Tibial artery (tissue), 4 donors: ENCODE data around the gene PRPF8.
"Not testable (repeated sequence)": the region's sequence is repeated elsewhere in the genome, so short reads cannot be mapped to it uniquely, and the experiment has no call there.

Source experiments
- DNase-seq, 2 donors: peaks; one replicate each; pipeline ENCODE4 v3.0.0-alpha.2; 2019
- H3K27ac ChIP-seq, 2 donors: fragments of 200-600 bp; sonication (generic) in 1 of 2; 1 replicate in 1 of 2; 2 replicates in 1 of 2; pipeline ENCODE4 v1.5.1; 2018 to 2019; ENCODE audit warnings: mild to moderate bottlenecking in 1 of 2
- H3K27me3 ChIP-seq, 2 donors: fragments of 200-600 bp; sonication (generic) in 1 of 2; one replicate each; pipeline versions ENCODE4 v1.5.1 to v1.6.0; 2016 to 2019
- H3K36me3 ChIP-seq, 3 donors: fragments of 200-600 bp; sonication (generic) in 2 of 3; one replicate each; pipeline ENCODE4 v1.5.1; 2016 to 2019; ENCODE audit warnings: mild to moderate bottlenecking in 2 of 3
- H3K4me1 ChIP-seq, 4 donors: fragments of 200-600 bp; sonication (generic) in 2 of 4; 1 replicate in 3 of 4; 2 replicates in 1 of 4; pipeline ENCODE4 v1.5.1; 2016 to 2019
- H3K4me3 ChIP-seq, 2 donors: fragments of 200-600 bp; sonication (generic) in 1 of 2; 1 replicate in 1 of 2; 2 replicates in 1 of 2; pipeline ENCODE4 v1.5.1; 2018 to 2019; ENCODE audit warnings: mild to moderate bottlenecking in 2 of 2
- H3K9me3 ChIP-seq, 3 donors: fragments of 200-600 bp; sonication (generic) in 1 of 3; one replicate each; pipeline ENCODE4 v1.5.1; 2016 to 2019
- CTCF ChIP-seq, 2 experiments: fragments of 200-600 bp in 1 of 2; fragments of 450-650 bp in 1 of 2; IDR thresholded peaks; one replicate each; pipeline ENCODE4 v1.5.1; 2017 to 2019; ENCODE audit warnings: antibody characterized with exemption in 2 of 2, mild to moderate bottlenecking in 1 of 2, moderate library complexity in 1 of 2
- intact Hi-C: fragments of 100-400 bp; cut with DNase I; formaldehyde crosslinking; loops from one replicate; pipeline ENCODE4 v1.15.0; 2023; ENCODE audit warnings: low total_unique reads

PRPF8 gene

GRCh38 chr17:1707107-1707506, 22.4 kb upstream of the PRPF8 start:
- Histone ChIP-seq H3K4me1 (peaks cover 0 to 27% (median 24%) of the 10 kb centered on the region in 4 donors), H3K36me3 (peaks cover 0 to 20% (median 12%) of the 10 kb centered on the region in 3 donors), H3K27me3 (no peaks in the 10 kb centered on the region), H3K27ac (no peak overlapping the region), H3K4me3 (no peak overlapping the region), H3K9me3 (no peaks in the 10 kb centered on the region)
- intact Hi-C loops: loop anchor here (10.0 kb wide), 1 partner anchor 52 kb away; no protein-coding TSS in a partner anchor
- TF ChIP-seq CTCF (IDR thresholded peaks at IDR 0.05): no peak
- no peak for DNase-seq

GRCh38 chr17:1705004-1705403, 20.3 kb upstream of the PRPF8 start:
- H3K9me3 ChIP-seq: no peaks in the 10 kb centered on the region
- no peak for TF ChIP-seq CTCF (IDR thresholded peaks at IDR 0.05)
- H3K4me1 ChIP-seq: peaks cover 0 to 11% (median 8%) of the 10 kb centered on the region in 4 donors
- no peak for DNase-seq
- H3K36me3 ChIP-seq: peaks cover 0 to 15% (median 7%) of the 10 kb centered on the region in 3 donors
- no peaks in the 10 kb centered on the region for H3K27me3 ChIP-seq
- no peak overlapping the region for H3K27ac ChIP-seq
- intact Hi-C loops: loop anchor here (10.0 kb wide), 1 partner anchor 50 kb away; no protein-coding TSS in a partner anchor
- no peak overlapping the region for H3K4me3 ChIP-seq

DNA sequence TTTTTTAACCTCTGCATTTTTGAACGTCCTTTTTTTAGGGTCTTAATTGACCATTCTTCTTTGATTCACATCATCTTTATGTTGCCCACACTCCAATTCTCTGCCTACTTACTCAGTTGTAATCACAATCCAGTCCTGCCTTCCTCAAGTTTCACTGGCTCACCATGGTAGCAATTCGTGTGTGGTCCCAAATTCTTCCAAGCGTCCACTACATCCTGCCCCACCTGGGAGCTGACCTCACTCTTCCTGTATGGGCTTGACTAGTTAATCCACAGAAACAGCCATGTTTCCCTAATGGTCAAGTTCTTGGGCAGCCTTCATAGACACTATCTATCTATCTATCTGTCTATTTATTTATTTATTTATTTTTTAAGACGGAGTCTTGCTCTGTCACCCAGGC, 18.4 kb upstream of the PRPF8 start:
- H3K9me3 ChIP-seq: no peaks in the 10 kb centered on the region
- H3K36me3 ChIP-seq: peaks cover 0 to 13% (median 7%) of the 10 kb centered on the region in 3 donors
- DNase-seq: no peak
- intact Hi-C loops: loop anchor here (10.0 kb wide), 1 partner anchor 48 kb away; no protein-coding TSS in a partner anchor
- H3K27ac ChIP-seq: no peak overlapping the region
- TF ChIP-seq CTCF (IDR thresholded peaks at IDR 0.05): no peak
- peaks cover 0 to 3% (median 0%) of the 10 kb centered on the region in 4 donors for H3K4me1 ChIP-seq
- H3K27me3 ChIP-seq: no peaks in the 10 kb centered on the region
- H3K4me3 ChIP-seq: no peak overlapping the region

GRCh38 chr17:1699891-1700290, 15.2 kb upstream of the PRPF8 start:
- not testable (repeated sequence) for H3K27ac ChIP-seq, H3K9me3 ChIP-seq, H3K4me1 ChIP-seq, H3K27me3 ChIP-seq, H3K4me3 ChIP-seq, DNase-seq, H3K36me3 ChIP-seq
- intact Hi-C loops: loop anchor here (10.0 kb wide), 1 partner anchor 45 kb away; no protein-coding TSS in a partner anchor

GRCh38 chr17:1697681-1698080, 13.0 kb upstream of the PRPF8 start:
- no peak for TF ChIP-seq CTCF (IDR thresholded peaks at IDR 0.05)
- DNase-seq: no peak
- Histone ChIP-seq H3K4me3 (no peak overlapping the region), H3K27ac (peak overlapping the region; percentile 8 to 51), H3K36me3 (no peaks in the 10 kb centered on the region), H3K27me3 (no peaks in the 10 kb centered on the region), H3K4me1 (peaks cover 0 to 4% (median 0%) of the 10 kb centered on the region in 4 donors), H3K9me3 (no peaks in the 10 kb centered on the region)
- intact Hi-C loops: no loop called here

DNA sequence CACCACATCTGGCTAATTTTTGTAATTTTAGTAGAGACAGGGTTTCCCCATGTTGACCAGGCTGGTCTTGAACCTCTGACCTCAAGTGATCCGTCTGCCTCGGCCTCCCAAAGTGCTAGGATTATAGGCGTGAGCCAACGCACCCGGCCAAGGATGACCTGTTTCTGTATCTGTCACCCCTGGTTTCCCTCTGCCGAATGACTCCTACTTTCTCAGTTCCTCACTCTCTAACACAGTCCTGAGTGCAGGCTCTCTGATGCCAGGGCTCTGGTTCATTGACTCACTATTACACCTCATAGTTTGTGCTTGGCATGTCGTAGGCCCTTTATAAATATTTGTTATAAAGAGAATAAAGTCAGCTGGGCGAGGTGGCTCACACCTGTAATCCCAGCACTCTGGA, 10.7 kb upstream of the PRPF8 start:
- Histone ChIP-seq H3K27me3 (no peaks in the 10 kb centered on the region), H3K4me3 (no peak overlapping the region), H3K9me3 (no peaks in the 10 kb centered on the region), H3K27ac (no peak overlapping the region), H3K4me1 (peaks cover 0 to 4% (median 0%) of the 10 kb centered on the region in 4 donors), H3K36me3 (no peaks in the 10 kb centered on the region)
- TF ChIP-seq CTCF (IDR thresholded peaks at IDR 0.05): no peak
- intact Hi-C loops: no loop called here
- no peak for DNase-seq
